Renal pelvis (tissue), 4 donors: Measurements from ENCODE around the gene CYP4V2. TPM values are rescaled to one million over a fixed set of nuclear protein-coding genes. Genes with fewer than 3 reads are reported as not detected.
"Not testable (repeated sequence)": the region's sequence is repeated elsewhere in the genome, so short reads cannot be mapped to it uniquely, and the experiment has no call there.

Experiments
- DNase-seq: peaks from one replicate; pipeline ENCODE4 v3.0.0-alpha.2; 2013
- polyA plus RNA-seq, 3 donors: library from polyadenylated mRNA; unstranded; fragments of 120-200 nt; gene quantifications; one replicate each; pipeline ENCODE4 v1.2.1, GENCODE V29; 2013; ENCODE audit not compliant: insufficient read length in 3 of 3

CYP4V2 gene
- polyA plus RNA-seq, 3 donors = 19.1 to 24.4 (median 21.7) TPM

DNA sequence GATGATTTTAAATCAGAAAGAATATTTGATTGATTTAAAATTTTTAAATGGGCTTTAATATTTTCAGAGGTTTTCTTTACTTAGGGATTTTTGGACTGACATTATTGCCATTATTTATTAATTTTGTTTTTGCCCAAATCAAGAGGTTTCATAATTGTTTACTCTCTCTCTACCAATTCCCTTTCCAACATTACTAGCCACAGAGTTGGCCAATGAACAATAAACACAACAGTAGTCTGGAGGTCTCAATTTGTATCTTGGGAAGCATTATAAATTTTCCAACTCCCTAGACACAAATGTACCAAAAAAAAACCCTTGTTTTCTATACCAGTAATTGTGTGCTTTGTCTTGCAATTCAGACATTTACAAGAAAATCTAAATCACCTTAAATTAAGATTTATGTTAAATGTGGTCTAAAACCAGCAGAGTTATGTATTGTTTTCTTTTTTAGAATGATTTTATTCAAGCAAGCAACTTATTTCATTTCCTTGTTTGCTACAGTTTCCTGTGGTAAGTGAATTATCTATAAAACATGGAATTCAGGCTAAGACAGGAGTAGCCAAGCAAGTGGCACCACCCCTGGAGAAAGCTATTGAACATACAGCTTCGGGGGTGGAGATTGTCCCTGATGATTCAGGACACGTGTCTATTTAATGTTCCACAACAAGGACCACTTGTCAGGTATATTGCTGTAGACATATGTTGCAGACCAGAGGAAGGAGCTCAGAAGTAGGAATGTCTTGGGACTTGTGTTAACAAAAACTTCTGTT, 36.6 kb downstream of the CYP4V2 start:
- DNase-seq = no peak

DNA sequence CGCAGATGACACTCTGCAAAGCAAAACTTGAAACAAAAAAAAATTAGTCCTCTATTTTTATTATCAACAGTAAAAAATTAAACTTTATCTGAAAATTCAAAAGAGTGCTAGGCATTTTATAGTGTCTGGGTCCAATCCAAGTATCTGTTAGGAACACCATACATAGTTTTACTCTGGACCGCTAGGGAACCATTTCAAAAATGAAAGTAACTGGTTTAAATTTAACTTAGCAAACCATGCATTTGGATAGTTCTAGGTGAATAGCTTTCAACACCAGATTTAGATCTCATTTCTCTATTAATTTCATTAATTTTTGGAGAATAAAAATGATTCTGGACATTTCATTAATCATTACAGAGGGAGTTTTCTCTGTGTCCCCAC, 37.1 kb downstream of the CYP4V2 start:
- no peak for DNase-seq

DNA sequence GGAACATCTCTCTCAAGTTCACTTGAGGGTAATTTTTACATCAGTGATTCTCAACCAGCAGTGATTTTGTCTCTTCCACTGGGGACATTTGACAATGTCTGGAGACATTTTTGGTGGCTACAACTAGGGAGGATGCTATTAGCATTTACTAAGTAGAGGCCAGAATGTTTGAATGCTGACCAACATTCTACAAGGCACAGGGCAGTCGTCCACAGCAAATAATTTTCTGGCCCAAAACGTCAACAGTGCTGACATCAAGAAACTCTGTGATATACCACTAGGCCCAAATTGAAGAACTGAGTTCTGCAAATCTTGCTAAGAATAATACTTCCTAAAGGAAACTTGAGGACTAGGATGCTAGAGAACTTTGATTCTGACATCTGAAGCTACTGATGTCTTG, 43.0 kb downstream of the CYP4V2 start:
- DNase-seq = no peak

- no peak for DNase-seq
Observed at GRCh38 chr4:186236126-186236525, 44.8 kb downstream of the CYP4V2 start.

DNA sequence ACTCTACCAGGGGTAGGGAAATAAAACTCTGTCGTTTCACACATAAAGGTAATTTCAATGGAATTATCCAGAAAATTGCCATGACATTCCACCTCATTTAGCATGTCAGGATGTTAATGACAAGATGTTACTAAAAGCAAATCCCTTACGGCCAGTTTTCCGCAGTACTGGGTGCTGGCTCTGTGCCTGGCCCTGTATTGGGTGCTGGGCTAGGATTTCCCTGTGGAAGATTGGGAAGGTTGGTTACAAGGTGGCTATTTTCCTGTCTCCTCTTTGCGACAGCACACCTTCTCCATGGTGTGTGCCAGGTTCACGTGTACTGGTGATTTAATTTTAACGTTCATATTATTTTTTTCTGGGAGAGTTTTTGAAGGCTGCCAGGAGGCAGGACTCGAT, 49.1 kb downstream of the CYP4V2 start:
- DNase-seq = no peak

DNA sequence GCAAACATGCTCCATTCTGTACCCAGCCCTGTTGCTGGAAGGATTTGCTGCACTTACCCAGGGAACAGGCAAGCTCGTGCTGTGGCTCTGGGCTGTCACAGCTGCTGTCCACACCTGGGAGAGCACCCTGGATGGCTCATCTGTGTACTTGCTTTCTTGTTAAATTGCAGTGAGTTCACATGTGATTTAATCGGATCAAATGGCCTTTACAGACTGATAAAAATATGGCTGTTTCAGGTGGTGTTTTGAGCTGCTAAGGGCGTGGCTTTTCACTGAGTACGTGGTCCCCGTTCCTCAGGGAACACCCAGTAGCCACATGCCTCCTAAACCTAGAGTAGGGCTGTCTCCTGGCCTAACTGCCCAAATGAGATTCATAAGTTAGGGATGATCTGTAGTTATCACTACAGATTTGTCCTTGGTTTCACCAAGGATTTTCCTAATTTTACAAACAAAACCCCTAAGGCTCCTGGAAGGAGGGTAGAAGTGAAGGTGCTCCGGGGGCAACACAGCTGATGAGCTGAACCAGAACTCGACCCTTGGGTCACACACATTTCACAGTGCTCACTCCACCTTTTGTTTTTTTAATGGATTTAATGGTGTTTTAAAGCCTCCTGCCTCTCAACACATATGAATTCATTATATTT, 49.6 kb downstream of the CYP4V2 start:
- no peak for DNase-seq

DNA sequence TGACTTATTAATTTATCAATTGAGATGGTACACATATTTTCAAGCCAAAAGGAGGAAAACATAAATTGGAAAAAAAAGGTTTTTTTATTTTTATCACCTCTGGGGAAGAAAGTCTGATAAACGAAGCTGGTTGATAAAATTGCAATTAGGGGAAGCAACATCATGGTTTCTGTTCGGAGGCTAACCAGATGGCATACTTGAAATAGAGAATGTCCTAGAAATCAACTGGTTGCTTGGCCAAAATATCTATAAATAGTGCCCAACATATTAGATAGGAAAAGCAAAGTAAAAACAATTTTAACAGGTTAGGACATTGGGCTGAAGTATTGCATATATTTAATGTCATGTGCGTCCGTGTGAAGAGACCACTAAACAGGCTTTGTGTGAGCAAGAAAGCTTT, 50.2 kb downstream of the CYP4V2 start:
- no peak for DNase-seq

DNA sequence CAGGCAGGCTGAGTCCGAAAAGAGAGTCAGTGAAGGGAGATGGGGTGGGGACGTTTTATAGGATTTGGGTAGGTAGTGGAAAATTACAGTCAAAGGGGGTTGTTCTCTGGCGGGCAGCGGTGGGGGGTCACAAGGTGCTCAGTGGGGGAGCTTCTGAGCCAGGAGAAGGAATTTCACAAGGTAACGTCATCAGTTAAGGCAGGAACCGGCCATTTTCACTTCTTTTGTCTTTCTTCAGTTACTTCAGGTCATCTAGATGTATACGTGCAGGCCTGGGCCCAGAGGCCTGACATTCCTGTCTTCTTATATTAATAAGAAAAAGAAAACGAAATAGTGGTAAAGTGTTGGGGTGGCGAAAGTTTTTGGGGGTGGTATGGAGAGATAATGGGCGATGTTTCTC, 50.7 kb downstream of the CYP4V2 start:
- not testable (repeated sequence) for DNase-seq

- no peak for DNase-seq
Observed at GRCh38 chr4:186243331-186243730, 52.0 kb downstream of the CYP4V2 start.

DNA sequence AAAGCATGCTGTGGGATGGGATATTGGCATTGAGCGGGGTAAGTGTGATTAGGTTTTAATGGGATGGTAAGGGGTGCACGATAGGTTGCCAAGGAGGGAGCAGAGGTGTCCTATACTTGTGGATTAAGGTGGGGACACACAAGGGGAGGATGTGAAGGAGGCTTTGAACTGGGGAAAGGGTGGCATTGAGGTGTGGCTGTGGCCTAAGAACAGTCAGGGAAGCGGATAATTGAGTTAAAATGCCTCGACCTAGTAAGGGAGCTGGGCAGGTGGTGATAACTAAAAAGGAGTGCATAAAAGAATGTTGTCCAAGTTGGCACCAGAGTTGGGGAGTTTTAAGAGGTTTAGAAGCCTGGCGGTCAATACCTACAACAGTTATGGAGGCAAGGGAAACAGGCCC, 53.5 kb downstream of the CYP4V2 start:
- no peak for DNase-seq

DNA sequence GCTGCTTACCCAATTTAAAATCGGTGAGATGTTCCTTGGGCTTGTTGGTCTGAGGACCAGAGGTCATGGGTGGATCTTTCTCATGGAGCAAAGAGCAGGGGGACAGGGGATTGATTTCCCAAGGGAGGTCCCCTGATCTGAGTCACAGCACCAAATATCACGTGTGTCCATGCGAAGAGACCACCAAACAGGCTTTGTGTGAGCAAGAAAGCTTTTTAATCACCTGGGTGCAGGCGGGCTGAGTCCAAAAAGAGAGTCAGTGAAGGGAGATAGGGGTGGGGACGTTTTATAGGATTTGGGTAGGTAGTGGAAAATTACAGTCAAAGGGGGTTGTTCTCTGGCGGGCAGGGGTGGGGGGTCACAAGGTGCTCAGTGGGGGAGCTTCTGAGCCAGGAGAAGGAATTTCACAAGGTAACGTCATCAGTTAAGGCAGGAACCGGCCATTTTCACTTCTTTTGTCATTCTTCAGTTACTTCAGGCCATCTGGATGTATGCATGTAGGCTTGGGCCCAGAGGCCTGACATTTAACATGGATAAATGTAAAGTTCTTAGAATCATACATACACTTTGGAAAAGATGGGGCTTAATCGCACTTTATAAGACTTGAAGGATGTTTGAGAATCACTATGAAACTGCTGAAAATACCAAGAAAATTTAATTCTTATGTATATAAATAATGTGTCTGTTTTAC, 55.8 kb downstream of the CYP4V2 start:
- DNase-seq = not testable (repeated sequence)

DNA sequence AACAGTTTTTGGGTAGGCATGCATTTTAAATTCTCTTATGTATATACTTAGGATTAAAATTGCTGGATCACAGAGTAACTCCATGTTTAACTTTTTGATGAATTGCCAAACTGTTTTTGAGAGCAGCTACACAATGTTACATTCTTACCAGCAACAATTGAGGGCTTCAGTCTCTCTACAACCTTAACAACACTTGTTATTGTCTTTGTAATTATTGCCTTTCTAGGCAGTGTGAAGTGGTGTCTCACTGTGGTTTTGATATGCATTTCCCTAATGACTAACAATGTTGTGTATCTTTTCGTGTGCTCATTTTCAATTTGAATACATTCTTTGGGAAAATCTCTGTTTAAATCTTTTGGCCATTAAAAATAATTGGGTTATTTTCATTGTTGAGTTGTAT, 57.3 kb downstream of the CYP4V2 start:
- no peak for DNase-seq

DNA sequence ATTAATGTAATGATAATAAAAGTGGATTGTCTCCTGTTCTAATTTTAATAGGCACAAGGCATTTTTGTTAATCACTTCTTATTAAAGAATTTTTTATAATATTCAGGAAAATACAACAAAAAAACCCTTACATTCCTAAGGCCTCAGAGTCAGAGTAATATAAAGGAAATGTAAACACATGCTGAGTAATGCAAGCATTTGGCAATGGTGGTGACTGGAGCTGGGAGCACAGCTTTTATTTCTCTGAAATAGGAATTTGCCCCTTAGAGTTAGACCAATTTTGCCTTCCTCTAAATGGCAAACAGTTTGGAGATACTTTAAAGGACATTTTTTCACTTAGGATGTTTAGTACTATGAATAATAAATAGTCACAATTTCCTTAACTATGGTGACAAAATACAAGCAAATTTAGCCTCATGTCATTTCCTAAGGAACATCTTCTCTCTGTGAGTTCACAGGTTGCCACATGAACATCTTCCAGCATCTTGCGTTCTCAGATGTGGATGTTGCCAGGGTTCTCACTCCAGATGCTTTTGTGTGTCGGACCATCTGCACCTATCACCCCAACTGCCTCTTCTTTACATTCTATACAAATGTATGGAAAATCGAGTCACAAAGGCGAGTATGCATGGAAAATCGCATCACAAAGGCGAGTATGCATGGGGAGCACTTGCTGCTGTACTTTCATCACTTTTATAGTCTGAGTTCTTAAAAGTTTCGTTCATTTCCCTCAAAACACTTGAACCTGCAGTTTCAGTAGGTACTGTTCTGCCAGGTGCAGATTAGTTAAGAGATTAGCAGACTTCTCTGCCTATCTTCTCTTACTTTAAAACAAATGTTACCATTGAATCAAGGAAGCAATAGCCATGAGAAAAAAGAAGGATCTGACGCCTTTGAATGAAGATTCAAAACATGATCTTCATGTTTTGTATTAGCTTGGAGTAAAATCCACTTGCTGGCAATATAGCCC, 58.7 kb downstream of the CYP4V2 start:
- DNase-seq = no peak

- no peak for DNase-seq
Observed at GRCh38 chr4:186250760-186251159, 59.4 kb downstream of the CYP4V2 start.

DNA sequence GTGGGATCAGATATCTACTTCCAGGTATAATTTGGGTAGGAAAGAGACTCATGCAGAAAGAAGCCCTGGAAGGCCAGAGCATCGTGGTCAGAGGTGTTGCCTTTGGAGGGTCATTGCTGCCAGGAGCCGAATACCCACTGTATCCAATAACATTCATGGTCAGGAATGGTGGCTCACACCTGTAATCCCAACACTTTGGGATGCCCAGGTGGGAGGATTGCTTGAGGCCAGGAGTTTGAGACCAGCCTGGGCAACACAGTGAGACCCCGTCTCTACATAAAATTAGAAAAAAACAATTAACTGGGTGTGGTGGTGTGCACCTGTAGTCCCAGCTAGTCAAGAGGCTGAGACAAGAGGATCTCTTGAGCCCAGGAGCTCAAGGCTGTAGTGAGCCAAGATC, 63.8 kb downstream of the CYP4V2 start:
- DNase-seq = no peak

GRCh38 chr4:186258216-186258811, 66.9 kb downstream of the CYP4V2 start:
- DNase-seq = no peak

GRCh38 chr4:186260117-186260503, 68.7 kb downstream of the CYP4V2 start:
- no peak for DNase-seq
